Hematopoietic multipotent progenitor cell treated with erythropoietin and hydrocortisone succinate and interleukin-3 and kit ligand, for 15 days (in vitro differentiated cells): ENCODE data around the gene H6PD.
A peak's percentile ranks its signal among the peaks of the same experiment; 100 is the strongest.

Experiments
- DNase-seq: peaks from one replicate; pipeline ENCODE4 v3.0.0-alpha.2; 2015; ENCODE audit warnings: low spot score

H6PD gene

GRCh38 chr1:9257851-9258250, 23.3 kb downstream of the H6PD start:
- no peak for DNase-seq

- DNase-seq = no peak
Measured at GRCh38 chr1:9258629-9259028, 24.1 kb downstream of the H6PD start.

GRCh38 chr1:9260059-9260766, 25.6 kb downstream of the H6PD start:
- no peak for DNase-seq

- no peak for DNase-seq
Measured at GRCh38 chr1:9261496-9261895, 26.9 kb downstream of the H6PD start.

GRCh38 chr1:9262096-9262986, 27.8 kb downstream of the H6PD start:
- DNase-seq = no peak

GRCh38 chr1:9263276-9263855, 28.8 kb downstream of the H6PD start:
- DNase-seq = no peak

GRCh38 chr1:9263984-9264872, 29.7 kb downstream of the H6PD start:
- DNase-seq = no peak

- DNase-seq = no peak
Measured at GRCh38 chr1:9265037-9265436, 30.5 kb downstream of the H6PD start.

- no peak for DNase-seq
Measured at GRCh38 chr1:9265968-9266367, 31.4 kb downstream of the H6PD start.

GRCh38 chr1:9267352-9267686, 32.7 kb downstream of the H6PD start:
- no peak for DNase-seq

- DNase-seq = no peak
Measured at GRCh38 chr1:9267827-9268581, 33.4 kb downstream of the H6PD start.

- no peak for DNase-seq
Measured at GRCh38 chr1:9269078-9269501, 34.5 kb downstream of the H6PD start.

GRCh38 chr1:9269721-9270120, 35.1 kb downstream of the H6PD start:
- no peak for DNase-seq

GRCh38 chr1:9270290-9270883, 35.8 kb downstream of the H6PD start:
- no peak for DNase-seq

- DNase-seq = no peak
Measured at GRCh38 chr1:9271283-9271682, 36.7 kb downstream of the H6PD start.

- no peak for DNase-seq
Measured at GRCh38 chr1:9271861-9272595, 37.5 kb downstream of the H6PD start.

- no peak for DNase-seq
Measured at GRCh38 chr1:9273177-9273576, 38.6 kb downstream of the H6PD start.

GRCh38 chr1:9275161-9275560, 40.6 kb downstream of the H6PD start:
- no peak for DNase-seq

GRCh38 chr1:9275567-9276034, 41.0 kb downstream of the H6PD start:
- peak; percentile 74 for DNase-seq

- no peak for DNase-seq
Measured at GRCh38 chr1:9278116-9278515, 43.5 kb downstream of the H6PD start.
